SIG-M5 treated with dmso at 0.1 percent for 504 hours (cell line): ENCODE measurements around the gene SPRR1A.

Experiments used
- DNase-seq: peaks from one replicate; lab custom pipeline; 2025; ENCODE audit not compliant: unreplicated experiment; lab: John Stamatoyannopoulos, UW

SPRR1A gene, protein sequence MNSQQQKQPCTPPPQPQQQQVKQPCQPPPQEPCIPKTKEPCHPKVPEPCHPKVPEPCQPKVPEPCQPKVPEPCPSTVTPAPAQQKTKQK

DNA sequence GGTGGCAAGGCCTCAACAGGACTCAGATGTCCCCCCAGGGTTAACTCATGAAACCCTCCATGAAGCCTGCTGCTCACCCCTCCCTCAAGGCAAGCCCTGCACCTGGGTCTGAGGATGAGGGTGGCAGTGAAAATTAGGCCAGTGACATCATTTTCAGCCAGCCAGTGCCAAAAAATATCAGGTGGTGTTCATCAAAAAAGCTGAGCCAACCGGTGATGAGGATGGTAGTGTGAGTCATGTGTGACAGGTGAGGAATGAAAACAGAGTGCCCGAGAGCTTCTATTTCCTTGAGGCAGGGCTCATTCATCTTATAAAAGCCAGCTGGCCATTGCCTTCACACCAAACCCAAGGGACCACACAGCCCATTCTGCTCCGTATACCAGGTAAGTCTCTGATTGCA lies at the start of gene SPRR1A:
TSS of gene SPRR1A (plus strand) at position 339 of the 400 bp plus-strand sequence. CDS start 1,150 bp downstream, outside the sequence.
- no peak for DNase-seq

- no peak for DNase-seq
Measured at GRCh38 chr1:152940614-152941013, 43.3 kb upstream of the SPRR1A start.

GRCh38 chr1:152941037-152941711 lies 42.7 kb upstream of the SPRR1A start:
- no peak for DNase-seq

GRCh38 chr1:152942161-152942560 lies 41.7 kb upstream of the SPRR1A start:
- DNase-seq = no peak

- DNase-seq = no peak
Measured at GRCh38 chr1:152946248-152946647, 37.6 kb upstream of the SPRR1A start.

- DNase-seq = no peak
Measured at GRCh38 chr1:152946651-152947256, 37.1 kb upstream of the SPRR1A start, which contains the start of gene SPRR5. Gene SPRR5, plus strand, starts transcription at chr1:152947206. Its CDS starts 1,349 bp downstream, at chr1:152948555.

- DNase-seq = no peak
Measured at GRCh38 chr1:152951711-152952110, 32.2 kb upstream of the SPRR1A start.

DNA sequence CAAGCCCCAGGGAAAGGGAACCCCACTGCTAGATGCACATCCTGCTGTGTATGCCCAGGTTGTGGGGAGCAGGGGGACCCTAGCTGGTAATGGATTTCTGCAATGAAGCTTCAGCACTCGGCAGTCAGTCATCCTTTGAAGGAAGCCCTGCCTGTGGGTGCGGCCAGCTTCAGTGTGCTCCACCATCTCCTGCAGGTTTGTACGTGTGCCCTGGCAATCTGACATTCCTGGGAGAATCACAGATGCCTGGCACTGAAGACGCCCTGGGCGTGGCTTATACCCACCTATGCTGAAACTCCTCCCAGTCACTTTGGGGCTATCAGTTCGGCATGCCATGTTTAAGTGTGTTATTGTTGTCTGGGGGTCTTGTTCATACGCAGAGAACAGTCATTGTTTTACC lies 30.1 kb upstream of the SPRR1A start:
- no peak for DNase-seq

GRCh38 chr1:152954436-152954835 lies 29.4 kb upstream of the SPRR1A start:
- DNase-seq = no peak

DNA sequence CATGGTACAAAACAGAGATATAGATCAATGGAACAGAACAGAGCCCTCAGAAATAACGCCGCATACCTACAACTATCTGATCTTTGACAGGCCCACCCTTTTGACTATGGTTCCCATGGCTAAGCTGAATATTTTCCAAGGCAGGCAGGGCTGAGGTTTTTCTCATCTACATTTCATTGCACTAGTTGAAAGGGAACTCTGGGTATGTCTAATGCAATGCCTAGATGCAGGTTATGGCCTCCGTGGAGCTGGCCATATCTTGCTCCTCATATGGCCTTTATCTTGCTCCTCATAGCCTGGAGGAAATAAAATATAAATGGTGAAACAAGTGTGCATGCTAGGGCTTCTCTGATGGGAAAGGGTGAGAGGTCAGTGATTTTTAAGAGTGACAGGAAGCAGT lies 26.3 kb upstream of the SPRR1A start:
- DNase-seq = no peak

DNA sequence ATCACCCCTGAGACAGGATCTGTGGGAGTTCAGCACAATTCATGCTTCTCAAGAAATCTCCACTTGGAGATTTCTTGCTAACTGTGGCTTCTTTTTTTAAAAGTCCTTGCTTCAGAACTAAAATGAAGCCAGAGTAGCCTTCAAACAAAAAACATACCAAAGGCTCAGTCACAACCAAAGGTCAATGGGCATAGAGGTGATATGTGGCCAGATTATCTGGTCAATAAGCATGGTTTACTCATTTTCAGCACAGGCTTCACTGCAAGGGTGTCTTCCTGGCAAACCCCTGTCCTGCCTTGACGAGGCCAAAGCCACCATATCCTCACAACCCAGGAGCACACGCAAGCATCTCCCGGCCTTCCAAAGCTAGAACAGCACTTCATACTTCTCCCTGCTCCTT lies 24.6 kb upstream of the SPRR1A start:
- no peak for DNase-seq

DNA sequence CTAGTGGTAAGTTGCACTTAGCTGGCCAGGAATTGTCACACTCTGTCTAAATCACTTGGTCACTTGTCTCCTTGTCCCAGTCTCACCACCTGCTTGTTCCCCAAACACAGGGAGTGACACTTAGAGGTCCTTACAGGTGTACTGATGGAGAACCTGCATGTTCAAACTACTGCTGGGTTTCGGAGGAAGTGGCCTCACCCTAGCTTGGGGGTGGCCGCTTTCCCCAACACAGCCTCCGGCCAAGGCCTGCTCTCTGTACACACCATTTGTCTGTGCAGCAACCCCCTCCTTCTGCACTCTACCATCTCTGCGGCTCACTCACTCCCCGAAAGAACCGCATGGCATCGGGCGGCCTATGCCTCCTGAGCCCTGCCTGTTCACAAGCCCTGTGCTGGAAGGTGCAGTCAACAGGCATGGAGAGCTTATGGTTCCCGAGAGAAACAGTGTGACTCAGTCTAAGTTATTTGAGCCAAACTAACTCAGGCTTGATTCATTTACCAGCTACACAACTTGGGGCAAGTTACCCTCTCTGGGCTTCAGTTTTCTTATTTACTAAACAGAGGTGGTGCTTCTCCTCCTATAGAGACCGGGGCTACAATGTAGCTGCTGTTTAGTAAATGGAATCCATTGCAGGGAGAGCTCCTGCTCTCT lies 24.0 kb upstream of the SPRR1A start:
- no peak for DNase-seq

- DNase-seq = no peak
Measured at GRCh38 chr1:152960452-152961044, 23.3 kb upstream of the SPRR1A start.

DNA sequence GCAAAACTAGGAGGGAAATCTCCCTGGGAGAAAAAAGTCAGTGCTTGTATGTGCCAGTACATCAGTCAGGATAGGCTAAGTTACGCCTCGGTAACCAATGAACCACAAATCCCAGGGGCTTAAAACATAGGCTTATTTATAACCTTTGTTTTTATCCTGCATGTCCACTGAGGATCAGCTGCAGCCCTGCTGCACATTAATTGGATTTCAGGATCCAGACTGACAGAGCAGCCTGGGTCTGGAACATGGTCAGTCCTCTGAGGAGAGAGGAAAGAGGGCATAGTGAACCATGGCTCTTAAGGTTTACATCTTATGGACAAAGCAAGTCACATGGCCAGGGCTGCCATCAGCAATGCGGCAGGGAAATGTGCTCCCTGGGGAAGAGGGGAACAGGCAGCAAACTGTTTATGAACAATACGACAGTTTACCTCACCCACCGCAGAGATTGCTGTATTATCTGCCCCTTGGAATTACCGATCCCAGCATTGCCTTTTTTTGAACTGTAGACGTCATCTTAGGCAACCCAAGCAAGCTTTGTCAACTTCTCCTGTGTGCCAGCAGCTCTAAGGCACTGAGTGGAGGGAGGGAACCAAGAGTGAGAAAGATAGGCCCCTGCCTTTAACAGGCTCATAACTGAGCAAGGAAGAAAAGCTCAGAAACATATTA lies 22.5 kb upstream of the SPRR1A start:
- no peak for DNase-seq

DNA sequence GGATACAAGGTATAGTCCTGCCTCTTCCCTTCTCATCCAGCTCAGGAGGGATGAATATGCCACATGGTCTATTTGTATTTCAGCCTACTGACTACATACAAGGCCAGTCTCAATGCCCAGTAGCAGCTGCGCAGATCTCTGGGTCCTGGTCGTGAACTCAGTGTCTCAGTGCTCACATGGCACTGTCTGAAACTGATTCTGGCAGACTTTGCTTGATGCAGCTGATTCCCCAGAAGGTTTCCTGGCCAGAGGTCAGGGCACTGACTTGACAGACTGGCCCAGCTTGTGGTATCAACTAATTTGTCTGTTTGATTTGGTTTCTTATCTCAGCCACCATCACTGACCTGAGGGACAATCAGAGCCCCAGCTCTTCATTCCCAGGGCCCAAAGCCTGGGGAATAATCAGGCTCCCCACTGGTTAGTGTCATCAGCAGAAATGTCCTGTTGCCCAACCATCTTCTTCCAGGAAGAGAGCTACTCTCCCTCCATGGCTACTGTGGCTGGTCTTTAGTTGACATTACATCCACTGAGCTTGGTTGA lies 20.9 kb upstream of the SPRR1A start:
- no peak for DNase-seq

- DNase-seq = no peak
Measured at GRCh38 chr1:152964536-152964935, 19.3 kb upstream of the SPRR1A start.

DNA sequence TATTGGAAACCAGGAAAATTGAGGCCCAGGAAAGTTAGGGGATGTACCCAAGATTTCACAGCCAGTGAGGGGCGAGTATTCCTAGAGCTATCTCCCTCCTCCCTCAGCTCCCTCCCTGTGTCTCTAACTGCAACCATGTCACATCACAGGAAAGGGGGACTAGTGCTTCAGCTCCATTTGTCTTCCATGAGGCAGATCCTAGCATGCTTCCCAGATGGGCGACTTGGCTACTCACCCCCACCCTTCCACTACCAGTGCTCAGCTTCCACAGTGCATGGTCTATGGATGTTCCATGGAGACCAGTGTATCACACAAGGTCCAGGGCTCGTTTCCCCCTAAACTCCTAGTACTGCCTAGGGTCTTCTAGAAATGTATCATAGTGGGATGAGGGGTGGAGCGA lies 18.0 kb upstream of the SPRR1A start:
- DNase-seq = no peak

DNA sequence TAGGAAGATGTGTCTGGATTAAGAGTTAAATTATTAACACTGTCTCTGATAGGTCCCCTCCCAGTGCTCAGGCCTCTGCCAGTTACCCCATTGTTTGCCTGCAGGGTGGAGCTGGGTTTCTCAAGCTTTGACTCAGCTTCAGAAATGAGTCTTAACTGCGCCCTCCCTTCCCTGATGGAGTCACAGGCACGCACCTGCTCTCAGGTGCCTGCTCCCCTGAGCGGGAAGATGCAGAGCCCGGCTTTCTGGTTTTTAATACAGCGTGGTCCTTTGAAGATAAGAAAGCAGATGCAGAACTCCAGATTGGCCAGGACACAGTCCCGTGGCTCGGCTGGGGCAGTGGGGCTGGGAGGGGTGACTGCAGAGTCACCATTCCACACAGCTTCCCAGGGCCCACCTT lies 16.7 kb upstream of the SPRR1A start:
- DNase-seq = no peak

DNA sequence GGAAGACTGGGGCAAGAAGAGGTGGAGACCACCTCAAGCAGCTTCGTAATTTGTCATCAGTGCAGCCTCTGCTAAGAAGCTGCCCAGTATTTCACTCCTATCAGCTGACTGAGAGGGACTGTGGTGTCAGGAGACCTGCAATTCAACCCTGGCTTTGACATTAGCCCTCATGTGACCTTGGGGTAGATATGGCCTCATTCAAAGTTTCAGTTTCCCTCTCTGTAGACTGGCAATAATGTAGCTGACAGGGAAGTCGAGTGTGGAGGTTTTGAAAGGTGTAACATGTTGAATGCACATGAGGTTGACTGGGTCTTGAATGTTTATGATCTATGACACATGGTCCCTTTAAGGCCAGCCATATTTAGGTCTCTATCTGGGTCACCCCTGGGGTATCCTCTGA lies 15.6 kb upstream of the SPRR1A start:
- DNase-seq = no peak

DNA sequence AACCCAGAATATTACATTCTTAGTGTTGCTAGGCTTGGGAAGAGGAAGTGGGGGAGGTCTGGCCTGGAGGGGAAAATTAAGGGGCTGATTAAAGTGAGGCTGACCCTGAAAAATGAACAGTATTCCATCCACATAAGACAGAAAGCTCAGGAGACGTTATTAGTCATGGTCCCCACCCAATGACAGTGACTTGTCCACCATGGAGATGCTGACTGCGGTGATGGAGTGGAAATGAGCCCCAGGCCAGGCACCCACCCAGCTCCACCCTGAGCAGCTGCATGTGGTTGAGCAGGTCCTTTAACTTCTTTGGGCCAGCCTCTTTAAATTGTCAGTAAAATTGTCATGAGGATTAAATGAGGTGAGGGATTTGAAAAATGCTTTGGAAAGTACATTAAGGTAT lies 14.8 kb upstream of the SPRR1A start:
- no peak for DNase-seq

DNA sequence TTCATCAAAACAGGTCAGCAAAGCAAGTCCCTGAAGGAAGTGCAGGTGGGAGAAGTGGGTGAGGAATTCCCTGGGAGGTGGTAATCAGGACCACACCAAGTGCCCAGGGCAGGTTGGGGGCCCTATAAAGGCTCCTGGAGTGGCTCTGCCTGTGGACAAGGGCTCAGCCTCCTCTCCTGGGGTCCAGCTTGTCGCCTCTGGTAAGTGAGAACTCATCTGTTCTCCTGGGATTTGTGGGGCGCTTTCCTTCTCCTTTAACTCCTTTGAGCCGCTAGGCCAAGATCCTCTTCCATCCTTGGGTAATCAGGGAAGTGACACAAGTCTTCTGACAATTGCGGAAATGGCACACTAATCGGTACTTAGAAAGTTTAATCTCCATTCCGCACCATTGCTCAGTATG lies 13.4 kb upstream of the SPRR1A start, which contains the start of gene SPRR4:
TSS of gene SPRR4 (plus strand) at position 154 of the 400 bp plus-strand sequence. CDS start 1,243 bp downstream, outside the sequence.
- no peak for DNase-seq
